ENCODE results near the gene CAPZB.

Gene CAPZB

DNA sequence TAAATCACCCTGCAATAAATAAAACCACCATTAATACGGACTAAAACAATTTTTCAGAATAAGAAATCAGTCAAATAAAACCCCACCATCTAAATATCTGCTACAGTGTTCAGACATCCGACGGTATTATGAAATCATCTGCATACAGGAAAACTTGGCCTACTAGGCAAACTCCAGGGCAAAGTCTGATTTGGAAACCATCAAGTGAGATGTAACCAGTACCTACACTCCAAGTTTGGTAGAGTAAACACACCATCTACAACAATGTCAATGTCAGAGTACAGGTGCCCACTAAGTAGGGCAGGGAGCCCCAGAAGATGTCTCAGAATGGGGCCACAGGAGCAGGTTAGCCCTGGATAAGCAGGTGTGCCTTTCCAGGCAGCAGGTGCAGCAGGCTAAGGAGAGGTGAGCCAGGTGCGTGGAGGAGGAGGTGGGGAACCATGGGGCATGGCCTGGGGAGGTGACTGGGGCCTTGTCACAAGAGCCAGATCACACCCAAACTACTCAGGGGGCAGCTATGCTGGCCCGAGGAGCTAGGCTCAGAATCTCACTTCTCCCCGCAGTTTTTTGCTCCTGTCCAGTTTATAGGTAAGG, 59.6 kb downstream of the CAPZB start:
- H3F3A ChIP-seq (ENCODE audit: low read depth), result no peaks in the 10 kb centered on the region
- no peaks in the 10 kb centered on the region for H3K4me1 ChIP-seq (ENCODE audit: insufficient read depth, low read length, poor library complexity, severe bottlenecking)
- peaks cover 94% of the 10 kb centered on the region for H4K20me1 ChIP-seq (ENCODE audit: insufficient read depth, low read length, poor library complexity, severe bottlenecking)
- H3K9me2 ChIP-seq (replicated peaks; ENCODE audit: low read depth, low read length), result no peaks in the 10 kb centered on the region
- H3K36me3 ChIP-seq (ENCODE audit: insufficient read depth, low read length), result peaks cover 15% of the 10 kb centered on the region; the same call in 1 of the 2 replicates
- H3K4me2 ChIP-seq (ENCODE audit: low read depth, low read length, poor library complexity, severe bottlenecking), result no peak overlapping the region
- no peak for TF ChIP-seq EZH2phosphoT487 (IDR thresholded peaks at IDR 0.05; ENCODE audit: borderline replicate concordance)
- TF ChIP-seq, protein P1, sequence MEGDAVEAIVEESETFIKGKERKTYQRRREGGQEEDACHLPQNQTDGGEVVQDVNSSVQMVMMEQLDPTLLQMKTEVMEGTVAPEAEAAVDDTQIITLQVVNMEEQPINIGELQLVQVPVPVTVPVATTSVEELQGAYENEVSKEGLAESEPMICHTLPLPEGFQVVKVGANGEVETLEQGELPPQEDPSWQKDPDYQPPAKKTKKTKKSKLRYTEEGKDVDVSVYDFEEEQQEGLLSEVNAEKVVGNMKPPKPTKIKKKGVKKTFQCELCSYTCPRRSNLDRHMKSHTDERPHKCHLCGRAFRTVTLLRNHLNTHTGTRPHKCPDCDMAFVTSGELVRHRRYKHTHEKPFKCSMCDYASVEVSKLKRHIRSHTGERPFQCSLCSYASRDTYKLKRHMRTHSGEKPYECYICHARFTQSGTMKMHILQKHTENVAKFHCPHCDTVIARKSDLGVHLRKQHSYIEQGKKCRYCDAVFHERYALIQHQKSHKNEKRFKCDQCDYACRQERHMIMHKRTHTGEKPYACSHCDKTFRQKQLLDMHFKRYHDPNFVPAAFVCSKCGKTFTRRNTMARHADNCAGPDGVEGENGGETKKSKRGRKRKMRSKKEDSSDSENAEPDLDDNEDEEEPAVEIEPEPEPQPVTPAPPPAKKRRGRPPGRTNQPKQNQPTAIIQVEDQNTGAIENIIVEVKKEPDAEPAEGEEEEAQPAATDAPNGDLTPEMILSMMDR (conservative IDR thresholded peaks at IDR 0.05; ENCODE audit: low read length), result no peak
- no peaks in the 10 kb centered on the region for H3K9me3 ChIP-seq (ENCODE audit: insufficient read depth, low read depth, low read length)
- no peak overlapping the region for H2AFZ ChIP-seq (ENCODE audit: low read length)
- H3K79me2 ChIP-seq (ENCODE audit: insufficient read depth, low read length), result peaks cover 98% of the 10 kb centered on the region
- H3K27me3 ChIP-seq (ENCODE audit: insufficient read depth, low read length, poor library complexity, severe bottlenecking), result no peaks in the 10 kb centered on the region
- H3K4me3 ChIP-seq (ENCODE audit: low read length, poor library complexity, severe bottlenecking), result no peak overlapping the region
- no peak overlapping the region for H3K9ac ChIP-seq (ENCODE audit: low read depth, low read length, poor library complexity, severe bottlenecking)

DNA sequence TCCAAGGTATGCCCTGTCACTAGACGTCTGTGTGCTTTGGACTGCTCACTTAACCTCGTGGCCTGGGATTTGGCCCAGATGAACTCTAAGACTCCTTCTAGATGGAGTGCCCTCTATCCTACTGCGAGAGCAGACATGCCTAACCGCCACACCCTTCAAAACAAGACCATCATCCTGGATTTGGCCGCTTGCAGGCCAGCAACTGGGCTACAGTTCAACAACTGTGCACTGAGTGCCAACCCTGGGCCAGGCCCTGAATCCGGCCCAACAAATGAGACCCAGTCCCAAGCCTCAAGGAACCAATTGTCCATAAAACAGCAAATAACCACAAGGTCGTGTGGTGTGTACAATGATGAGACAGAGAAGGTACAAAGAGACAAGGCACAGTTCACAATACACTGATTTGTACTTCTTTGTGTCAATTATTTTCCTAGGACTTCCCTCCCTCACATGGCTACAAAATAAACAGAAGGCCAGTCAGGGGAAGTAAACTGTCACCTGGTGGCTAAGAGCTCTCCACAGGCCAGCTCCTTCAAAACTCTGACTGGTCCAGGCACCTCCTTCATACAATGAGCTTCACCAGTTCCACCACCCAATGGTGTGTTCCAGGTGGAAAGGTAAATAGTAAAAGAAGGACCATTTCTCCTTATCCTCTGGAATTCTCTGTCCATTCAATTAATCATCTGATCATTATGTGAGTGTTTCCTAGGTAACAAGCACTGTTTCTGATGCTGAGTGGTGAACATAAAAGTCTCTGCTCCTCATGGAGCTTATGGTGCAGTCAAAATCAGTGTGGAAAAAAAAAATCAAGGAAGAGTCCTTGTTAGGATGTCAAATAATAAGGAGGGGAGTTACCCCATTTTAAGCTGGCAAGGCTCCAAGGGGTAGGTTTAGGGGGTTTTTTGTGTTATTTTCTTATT, 60.4 kb downstream of the CAPZB start:
- Histone ChIP-seq H2AFZ (ENCODE audit: low read length) (no peak overlapping the region), H3K27me3 (ENCODE audit: insufficient read depth, low read length, poor library complexity, severe bottlenecking) (no peaks in the 10 kb centered on the region), H3K9me3 (ENCODE audit: insufficient read depth, low read depth, low read length) (no peaks in the 10 kb centered on the region), H3F3A (ENCODE audit: low read depth) (no peaks in the 10 kb centered on the region), H3K79me2 (ENCODE audit: insufficient read depth, low read length) (peaks cover 98% of the 10 kb centered on the region), H3K9ac (ENCODE audit: low read depth, low read length, poor library complexity, severe bottlenecking) (no peak overlapping the region), H3K4me3 (ENCODE audit: low read length, poor library complexity, severe bottlenecking) (no peak overlapping the region), H3K4me2 (ENCODE audit: low read depth, low read length, poor library complexity, severe bottlenecking) (no peak overlapping the region), H3K36me3 (ENCODE audit: insufficient read depth, low read length) (peaks cover 17% of the 10 kb centered on the region; the same call in 1 of the 2 replicates), H3K4me1 (ENCODE audit: insufficient read depth, low read length, poor library complexity, severe bottlenecking) (no peaks in the 10 kb centered on the region), H3K9me2 (replicated peaks; ENCODE audit: low read depth, low read length) (no peaks in the 10 kb centered on the region), H4K20me1 (ENCODE audit: insufficient read depth, low read length, poor library complexity, severe bottlenecking) (peaks cover 89% of the 10 kb centered on the region)
- TF ChIP-seq EZH2phosphoT487 (IDR thresholded peaks at IDR 0.05; ENCODE audit: borderline replicate concordance), result no peak
- TF ChIP-seq, protein P1 (conservative IDR thresholded peaks at IDR 0.05; ENCODE audit: low read length), result no peak

DNA sequence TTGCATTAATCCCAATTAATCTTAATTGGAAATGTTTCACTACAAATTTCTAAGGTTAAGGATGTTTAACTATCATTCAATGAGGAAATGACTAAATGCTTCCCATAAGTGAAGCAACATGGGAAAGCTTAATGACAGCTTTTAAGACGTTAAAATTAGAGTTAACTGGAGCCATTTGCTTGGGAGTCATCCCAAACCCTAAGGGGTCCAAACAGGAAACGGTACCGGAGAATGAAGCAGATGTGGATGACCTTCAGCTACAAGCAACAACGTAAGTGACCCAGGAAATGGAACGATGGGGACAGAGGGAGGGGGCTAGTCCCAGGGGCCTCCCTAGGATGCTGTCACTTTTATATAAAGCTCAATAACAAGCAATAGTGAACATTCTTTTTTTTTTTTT, 62.2 kb downstream of the CAPZB start:
- Histone ChIP-seq H3K4me1 (ENCODE audit: insufficient read depth, low read length, poor library complexity, severe bottlenecking) (no peaks in the 10 kb centered on the region), H3K36me3 (ENCODE audit: insufficient read depth, low read length) (peaks cover 35% of the 10 kb centered on the region; the same call in 1 of the 2 replicates), H3K27me3 (ENCODE audit: insufficient read depth, low read length, poor library complexity, severe bottlenecking) (no peaks in the 10 kb centered on the region), H3K4me2 (ENCODE audit: low read depth, low read length, poor library complexity, severe bottlenecking) (no peak overlapping the region), H3K9me2 (replicated peaks; ENCODE audit: low read depth, low read length) (no peaks in the 10 kb centered on the region), H2AFZ (ENCODE audit: low read length) (no peak overlapping the region), H3K9me3 (ENCODE audit: insufficient read depth, low read depth, low read length) (no peaks in the 10 kb centered on the region), H3K9ac (ENCODE audit: low read depth, low read length, poor library complexity, severe bottlenecking) (no peak overlapping the region), H3K4me3 (ENCODE audit: low read length, poor library complexity, severe bottlenecking) (no peak overlapping the region), H3F3A (ENCODE audit: low read depth) (no peaks in the 10 kb centered on the region), H3K79me2 (ENCODE audit: insufficient read depth, low read length) (peaks cover 94% of the 10 kb centered on the region), H4K20me1 (ENCODE audit: insufficient read depth, low read length, poor library complexity, severe bottlenecking) (peaks cover 88% of the 10 kb centered on the region)
- TF ChIP-seq, protein P1 (conservative IDR thresholded peaks at IDR 0.05; ENCODE audit: low read length), result no peak
- no peak for TF ChIP-seq EZH2phosphoT487 (IDR thresholded peaks at IDR 0.05; ENCODE audit: borderline replicate concordance)

All from Loucy (cell line).